RCC 7860 (cell line): ENCODE results near the gene PSME4.
"Not testable (repeated sequence)": the region's sequence is repeated elsewhere in the genome, so short reads cannot be mapped to it uniquely, and the experiment has no call there.

Source experiments
- DNase-seq: peaks from one replicate; pipeline ENCODE4 v3.0.0-alpha.2; 2015; ENCODE audit warnings: low spot score
- FAIRE-seq: peaks from 2 replicates; lab custom pipeline; 2012; peaks lifted over from hg19 to GRCh38; lab: Jason Lieb, UNC

Gene PSME4

DNA sequence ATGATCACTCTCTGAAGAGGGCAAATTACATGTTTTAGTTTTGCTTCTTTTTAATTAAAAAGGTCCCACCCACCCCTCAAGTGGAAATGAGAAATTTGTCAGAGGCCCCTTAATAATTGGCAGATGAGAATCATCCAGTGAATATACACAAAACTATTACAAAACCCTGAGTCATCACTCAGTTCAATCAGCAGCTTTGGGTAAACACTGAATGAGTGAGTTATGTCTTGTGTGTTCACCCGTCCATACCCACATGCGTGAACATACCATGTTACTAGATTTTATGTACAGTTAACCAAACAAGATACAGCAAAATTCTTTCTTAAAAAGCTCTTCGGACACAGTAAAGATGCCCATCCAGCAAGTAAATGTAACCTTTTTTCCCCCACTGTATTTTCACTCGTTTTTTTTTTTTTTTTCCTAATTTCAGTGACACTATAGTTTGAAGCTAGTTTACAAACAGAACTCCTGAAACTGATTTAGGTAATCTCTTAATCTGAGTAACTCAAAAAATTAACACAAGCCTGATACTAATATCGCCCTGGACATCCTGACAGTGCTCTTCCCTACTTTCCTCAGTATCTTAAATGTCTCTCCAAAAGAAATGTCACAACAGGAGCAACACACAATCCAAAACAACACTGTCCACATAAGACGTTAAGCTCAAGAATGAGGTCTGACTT is 1.4 kb downstream of the PSME4 start:
- peak; percentile 68 for DNase-seq
- FAIRE-seq = peak; percentile 75

DNA sequence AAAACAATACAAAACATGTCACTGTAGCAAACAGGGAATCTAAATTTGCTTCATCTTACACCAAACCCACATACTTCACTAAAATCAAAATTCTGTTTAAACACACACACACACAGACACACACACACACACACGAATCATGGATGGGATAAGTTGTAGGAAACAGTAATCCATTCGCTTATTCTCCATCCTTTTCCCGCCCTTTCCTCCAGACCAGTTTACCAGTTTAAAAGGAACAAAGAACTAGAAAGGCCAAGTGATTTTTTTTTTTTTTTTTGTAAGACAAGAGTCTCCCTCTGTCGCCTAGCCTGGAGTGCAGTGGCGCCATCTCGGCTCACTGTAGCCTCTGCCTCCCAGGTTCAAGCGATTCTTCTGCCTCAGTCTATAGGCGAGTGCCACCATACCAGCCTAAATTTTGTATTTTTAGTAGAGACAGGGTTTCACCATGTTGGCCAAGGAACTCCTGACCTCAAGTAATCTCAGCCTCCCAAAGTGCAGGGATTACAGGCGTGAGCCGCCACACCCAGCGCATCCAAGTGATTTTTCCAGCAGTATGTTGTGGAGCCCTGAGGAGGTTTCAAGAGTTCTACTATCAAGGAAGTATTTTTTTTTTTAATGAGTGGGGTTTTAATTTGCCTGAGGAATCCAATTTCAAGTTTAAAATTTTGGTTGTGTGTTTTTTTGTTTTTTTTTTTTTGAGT is 5.7 kb downstream of the PSME4 start:
- FAIRE-seq = no peak
- DNase-seq = no peak

DNA sequence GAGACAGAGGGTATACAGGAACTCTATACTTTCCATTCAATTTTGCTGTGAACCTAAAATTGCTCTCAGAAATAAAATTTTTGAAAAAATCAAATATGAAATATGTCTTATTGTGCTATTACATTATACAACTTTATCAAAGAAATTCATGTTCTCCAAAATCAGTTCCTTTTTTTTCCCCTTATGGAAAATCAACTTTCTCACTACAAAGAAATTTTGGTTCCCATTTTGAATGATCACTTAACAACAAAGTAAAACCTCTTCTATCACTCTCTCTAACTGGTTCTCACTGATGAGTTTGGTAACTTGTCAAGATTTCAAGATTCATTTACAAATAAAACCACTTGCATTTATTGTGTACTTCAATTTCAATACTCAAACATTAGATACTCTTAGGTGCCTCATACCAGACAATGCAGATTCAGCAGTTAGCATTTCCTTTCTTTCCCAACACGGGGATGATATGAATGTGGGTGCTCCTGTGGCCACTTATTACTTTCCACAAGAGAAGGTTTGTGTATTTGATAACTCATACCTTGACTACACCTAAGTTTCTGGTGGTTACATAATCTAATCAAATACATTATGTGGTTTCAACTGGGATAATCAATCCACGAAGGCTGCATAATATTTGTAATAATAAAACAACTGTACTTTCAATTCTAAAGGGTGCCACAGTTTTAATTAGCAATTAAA is 6.4 kb downstream of the PSME4 start:
- no peak for DNase-seq
- no peak for FAIRE-seq

DNA sequence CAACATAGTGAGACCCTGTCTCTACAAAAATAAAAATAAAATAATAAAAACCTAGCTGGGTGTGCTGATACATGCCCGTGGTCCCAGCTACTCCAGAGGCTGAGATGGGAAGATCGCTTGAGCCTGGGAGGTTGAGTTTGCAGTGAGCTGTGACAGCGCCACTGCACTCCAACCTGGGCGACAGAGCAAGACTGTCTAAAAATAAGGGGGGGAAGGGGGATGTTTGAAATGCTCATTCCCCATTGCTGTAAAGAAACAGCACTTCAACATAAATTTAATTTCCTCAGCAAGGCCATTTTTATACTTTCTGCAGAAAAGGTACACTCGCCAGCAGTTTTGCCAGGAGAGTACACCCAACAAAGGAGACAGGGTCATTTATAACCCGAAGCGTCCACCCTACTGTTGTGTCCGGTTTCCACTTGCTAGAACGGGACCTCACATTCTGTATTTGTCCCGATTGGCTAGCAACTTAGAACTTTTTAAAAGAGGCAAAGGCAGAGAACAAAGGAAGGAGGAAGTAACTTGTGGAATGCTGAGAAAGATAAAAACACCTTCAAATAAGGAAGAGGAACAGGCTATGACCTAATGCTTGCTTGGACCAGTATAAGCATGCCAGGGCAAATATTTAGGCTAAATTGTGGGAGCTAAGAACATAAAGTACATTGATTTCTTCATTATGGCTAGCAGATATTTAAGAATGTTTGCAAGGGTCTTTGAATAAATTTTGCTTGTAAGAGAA is 9.1 kb downstream of the PSME4 start:
- not testable (repeated sequence) for DNase-seq, FAIRE-seq

DNA sequence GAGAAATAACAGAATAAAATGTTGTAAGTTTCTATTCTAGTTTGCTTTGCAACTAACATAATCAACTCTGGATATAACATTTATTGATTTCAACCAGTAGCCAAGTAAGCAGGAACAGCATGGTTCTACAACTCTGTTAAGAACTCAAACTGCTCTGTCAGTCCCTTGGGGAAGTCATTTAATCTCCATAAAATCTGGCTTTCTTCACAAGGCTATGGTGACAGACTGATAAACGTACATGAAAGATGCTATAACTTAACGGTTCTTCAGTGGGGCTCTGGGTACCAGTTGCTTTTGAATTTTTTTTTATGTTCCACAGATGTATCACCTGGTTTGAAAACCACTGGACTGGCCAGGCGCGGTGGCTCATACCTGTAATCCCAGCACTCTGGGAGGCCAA is 10.3 kb downstream of the PSME4 start:
- DNase-seq = no peak
- no peak for FAIRE-seq

DNA sequence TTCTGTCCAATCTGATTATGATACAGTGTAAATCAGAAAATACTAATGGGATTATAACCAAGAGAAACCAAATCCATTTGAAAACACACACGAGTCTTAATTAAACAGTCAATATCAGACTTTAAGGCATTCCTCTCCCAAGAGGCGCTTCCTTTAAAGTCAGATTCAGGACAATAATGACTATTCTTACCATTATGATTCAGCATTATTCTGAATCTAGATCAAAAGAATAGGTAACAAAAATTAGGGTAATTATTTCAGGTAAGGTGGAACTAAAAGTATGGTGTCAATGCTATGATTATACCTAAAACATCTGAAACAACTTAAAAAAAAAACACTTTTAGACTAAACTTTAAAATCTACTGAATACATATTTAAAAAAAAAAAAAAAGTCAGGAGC is 12.3 kb downstream of the PSME4 start:
- DNase-seq (no peak), FAIRE-seq (no peak)

DNA sequence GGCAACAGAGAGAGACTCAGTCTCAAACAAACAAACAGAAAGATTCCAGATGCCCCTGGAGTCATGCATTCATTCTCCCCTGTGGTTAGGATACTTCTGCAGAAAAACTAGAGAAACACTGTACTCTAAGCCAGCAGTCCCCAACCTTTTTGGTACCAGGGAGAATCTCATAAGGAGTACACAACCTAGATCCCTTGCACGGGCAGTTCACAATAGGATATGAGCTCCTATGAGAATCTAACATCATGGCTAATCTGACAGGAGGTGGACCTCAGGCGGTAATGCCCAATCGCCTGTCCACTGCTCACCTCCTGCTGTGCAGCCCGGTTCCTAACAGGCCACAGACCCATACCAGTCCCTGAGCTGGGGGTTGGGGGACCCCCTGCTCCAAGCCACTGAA is 18.3 kb downstream of the PSME4 start:
- DNase-seq (no peak), FAIRE-seq (no peak)

DNA sequence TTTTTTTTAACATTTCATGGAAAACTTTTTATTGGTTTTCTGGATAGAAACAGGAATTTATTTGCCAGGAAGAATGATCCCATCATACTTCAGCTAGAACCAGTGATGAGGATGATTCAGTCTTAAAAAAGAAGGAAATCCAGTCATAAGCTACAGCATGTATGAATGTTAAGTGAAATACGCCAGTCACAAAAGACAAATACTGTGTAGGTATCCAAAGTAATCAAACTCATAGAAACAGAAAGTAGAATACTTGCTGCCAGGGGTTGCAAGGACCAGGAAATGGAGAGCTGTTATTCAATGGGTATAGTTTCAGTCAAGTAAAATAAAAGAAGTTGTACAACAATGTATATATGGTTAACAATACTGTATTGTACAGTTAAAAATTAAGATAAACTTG is 21.3 kb downstream of the PSME4 start:
- DNase-seq (no peak), FAIRE-seq (no peak)

DNA sequence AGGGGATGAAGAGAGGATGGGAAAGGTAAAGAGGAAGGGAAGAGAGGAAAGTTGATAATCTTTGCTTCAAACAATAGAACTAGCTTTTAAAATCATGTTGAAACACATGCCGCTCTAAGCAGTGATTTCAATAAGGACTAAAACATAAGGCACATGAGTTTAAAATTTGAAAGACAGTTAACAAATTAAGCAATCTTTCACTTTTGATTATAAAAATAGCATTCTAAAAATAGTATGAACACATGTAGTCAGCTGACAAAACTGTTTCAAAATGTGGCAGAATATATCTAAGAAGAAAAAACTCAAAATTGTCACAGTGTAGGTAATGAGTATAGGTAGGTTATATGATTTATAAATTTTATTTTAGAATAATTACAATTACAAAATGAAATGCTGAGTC is 25.3 kb downstream of the PSME4 start:
- FAIRE-seq (no peak), DNase-seq (no peak)

DNA sequence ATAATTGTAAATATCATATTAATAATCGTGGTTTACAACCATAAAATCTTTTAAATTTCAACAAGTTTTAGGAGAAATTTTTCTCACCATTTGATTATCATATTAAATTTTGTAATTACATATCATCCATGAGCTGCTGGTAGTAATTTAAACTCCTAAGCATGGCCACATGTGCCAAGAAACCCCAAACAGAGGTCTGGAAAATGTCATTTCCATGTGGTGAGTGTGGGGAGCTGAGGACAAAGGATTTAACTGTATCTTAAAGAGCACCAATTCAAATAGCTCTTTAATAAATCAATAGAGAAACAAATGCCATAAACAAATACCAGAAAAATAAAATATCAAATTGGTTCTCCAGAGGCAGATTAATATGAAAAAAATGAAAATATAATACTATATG is 26.3 kb downstream of the PSME4 start:
- FAIRE-seq = no peak
- DNase-seq = no peak

DNA sequence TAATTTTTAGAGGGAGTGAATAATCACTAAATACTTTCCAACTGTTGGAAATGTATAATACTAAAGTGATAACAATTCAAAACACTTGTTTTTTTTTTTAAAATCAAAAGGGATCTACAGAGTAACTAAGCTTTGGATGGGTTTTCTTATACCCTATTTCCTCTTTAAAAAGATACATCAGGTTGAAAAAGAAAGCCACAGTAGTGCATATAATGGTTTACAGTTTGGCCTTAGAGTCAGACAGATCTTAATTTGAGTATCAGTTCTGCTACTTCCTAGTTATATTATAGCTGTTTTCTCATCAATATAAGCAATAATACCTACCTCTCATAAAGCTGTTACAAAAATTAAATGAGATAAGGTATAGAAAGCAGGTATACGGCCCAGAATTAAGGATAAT is 28.5 kb downstream of the PSME4 start:
- no peak for DNase-seq
- FAIRE-seq = no peak

DNA sequence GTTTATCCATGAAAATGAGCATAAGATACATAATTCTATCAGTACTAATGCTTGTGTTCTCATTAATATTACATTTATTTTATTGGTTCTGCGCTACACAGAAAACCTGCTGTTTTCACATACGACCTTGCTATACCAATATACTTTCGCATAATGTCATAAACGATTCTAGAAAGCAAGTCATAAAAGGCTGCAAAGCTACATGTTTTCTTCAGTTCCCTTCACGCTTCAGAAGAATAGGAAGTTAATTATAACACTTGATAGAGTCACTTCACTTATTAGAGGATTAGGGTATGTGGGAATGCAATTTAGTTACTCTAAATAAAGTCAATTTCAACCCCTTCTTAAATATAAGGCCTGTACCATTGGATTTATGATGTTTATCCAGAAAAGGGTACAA is 29.0 kb downstream of the PSME4 start:
- FAIRE-seq (no peak), DNase-seq (no peak)

DNA sequence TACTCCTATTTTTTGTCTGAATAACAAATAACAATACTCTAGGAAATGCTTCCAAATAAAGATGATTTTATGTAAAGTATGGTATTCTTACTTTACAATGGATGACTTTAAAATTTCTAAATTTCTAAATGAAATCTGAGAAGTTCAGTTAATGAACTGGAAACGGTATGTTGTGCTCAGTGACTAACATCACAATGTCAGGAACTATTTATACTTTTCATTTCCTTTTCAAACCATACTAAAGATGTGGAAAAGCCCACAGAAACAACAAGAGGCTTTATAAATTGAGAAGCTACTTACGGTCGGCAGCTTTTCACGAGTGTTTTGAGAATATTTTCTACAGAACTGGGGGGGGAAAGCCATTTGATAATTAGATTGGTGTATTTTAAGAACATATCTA is 31.1 kb downstream of the PSME4 start:
- DNase-seq (no peak), FAIRE-seq (no peak)

DNA sequence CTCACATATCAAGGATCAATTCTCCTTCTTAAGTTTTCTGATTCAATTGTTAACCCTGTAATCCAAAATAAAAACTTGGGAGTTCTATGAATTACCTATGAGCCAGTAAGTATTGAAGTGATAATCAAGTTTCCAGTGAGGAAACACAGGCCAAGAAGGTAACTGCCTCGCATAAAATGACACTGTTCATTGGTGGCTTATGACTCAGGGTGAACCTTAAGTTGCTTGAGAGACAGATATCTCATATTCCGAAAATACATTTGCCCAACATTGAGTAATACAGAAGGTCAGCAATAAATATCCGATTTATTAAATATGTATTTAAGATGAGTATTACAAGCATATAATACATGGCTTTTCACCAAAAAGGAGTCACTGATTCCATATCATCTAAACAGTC is 31.9 kb downstream of the PSME4 start:
- no peak for FAIRE-seq
- DNase-seq = no peak

DNA sequence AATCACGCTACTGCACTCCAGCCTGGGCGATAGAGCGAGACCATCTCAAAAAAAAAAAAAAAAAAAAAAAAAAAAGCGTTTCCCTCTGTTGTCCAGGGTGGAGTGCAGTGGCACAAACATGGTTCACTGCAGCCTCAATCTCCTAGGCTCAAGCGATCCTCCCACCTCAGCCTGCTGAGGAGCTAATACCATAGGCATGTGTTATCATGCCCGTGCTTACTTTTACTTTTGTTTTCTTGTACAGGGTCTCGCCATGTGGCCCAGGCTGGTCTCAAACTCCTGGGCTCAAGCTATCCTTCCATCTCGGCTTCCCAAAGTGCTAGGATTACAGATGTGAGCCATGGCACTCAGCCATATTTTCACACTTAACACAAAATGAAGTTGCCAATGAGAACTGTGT is 37.5 kb downstream of the PSME4 start:
- no peak for FAIRE-seq

DNA sequence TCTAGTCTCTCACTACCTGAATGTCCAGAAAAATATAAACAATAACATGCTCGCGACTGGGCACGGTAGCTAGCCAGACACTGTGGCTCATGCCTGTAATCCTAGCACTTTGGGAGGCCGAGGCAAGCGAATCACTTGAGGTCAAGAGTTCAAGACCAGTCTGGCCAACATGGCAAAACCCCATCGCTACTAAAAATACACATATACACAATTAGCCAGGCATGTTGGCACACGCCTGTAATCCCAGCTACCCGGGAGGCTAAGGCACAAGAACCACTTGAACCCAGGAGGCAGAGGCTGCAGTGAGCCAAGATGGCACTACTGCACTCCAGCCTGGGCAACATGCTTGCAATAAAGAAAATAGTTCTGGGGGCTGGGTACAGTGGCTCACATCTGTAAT is 44.5 kb downstream of the PSME4 start:
- not testable (repeated sequence) for FAIRE-seq, DNase-seq

More for the DNA sequence above, 37.5 kb downstream of the PSME4 start:
- no peak for DNase-seq

DNA sequence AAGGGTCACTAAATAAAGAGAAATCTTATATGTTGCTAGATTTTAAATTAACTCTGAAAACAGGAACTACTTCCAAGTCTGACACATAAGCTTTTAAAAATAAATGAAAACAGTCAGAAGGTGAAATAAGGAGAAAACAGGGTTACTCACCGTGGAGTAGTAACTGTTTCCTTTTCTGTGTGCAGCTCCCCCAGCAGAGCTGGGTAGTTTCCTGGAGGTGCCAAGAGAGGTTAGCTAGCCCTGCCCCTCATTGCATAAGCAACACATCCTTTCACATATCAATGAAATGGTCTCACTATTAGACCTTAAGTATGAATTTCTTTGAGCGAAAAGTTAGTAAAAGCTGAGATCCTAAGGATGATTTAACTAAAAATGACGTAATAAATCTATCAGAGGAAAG is 57.1 kb downstream of the PSME4 start:
- no peak for DNase-seq
- no peak for FAIRE-seq

DNA sequence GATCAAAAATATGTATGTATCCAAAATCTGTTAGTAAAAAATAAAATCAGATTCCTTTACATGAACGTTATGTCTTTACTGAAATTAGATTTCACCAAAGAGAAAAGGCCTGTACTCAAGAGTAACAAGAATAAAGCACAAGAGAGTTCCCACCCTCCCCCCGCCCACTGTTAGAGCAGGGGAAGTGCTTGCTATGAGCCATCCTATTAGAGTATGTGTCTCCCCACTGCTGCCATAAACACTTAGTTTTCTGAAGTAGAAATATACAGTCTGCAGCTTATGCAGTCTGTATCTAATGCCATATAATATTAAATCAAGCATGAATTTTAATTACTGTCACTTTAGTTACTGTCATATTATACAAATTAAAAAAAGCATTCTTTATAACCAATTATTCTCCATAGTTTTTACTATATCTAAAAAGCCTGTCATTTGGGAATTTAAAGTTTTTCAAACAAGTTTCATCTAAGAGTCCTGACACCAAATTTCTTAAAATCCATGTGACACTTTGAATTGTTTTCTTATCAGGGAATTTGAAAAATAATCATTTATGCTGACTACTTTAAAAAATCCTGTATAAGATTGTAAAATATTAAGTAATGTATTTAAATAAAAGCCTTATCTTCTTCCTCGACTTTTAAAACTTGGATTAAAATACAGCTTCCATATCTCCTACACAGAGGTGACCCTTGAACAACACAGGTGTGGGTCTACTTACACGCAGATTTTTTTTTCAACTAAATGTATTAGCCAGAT is 59.2 kb downstream of the PSME4 start:
- DNase-seq (no peak), FAIRE-seq (no peak)

DNA sequence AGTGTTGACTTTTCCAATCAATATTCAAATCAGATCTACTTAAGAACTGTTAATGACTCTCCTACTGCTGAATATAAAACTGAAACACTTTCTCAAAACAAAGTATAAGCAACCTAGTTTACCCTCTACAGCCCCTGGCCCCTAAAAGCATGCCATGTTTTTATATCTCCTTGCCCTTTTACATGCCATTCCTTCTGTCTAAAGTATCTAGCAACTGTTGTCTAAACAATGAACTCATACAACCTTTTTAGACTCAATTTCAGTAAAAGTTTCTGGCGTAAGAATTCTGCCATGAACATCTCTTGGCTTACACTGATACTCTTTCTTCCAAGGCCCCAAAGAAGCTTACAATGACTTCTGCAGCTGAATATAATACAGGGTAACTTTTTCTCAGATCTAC is 63.2 kb downstream of the PSME4 start:
- DNase-seq (no peak), FAIRE-seq (no peak)

DNA sequence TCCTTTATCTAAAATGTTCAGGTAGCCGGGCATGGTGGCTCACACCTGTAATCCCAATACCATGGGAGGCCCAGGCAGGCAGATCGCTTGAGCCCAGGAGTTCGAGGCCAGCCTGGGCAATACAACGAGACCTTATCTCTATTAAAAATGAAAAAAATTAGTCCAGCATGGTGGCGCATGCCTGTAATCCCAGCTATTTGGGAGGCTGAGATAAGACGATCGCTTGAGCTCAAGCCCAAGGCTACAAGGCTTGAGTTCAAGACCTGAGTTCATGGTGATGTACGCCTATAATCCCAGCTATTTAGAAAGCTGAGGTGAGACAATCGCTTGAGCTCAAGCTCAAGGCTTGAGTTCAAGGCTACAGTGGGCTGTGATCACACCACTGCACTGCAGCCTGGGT is 65.4 kb downstream of the PSME4 start:
- DNase-seq (no peak), FAIRE-seq (no peak)

DNA sequence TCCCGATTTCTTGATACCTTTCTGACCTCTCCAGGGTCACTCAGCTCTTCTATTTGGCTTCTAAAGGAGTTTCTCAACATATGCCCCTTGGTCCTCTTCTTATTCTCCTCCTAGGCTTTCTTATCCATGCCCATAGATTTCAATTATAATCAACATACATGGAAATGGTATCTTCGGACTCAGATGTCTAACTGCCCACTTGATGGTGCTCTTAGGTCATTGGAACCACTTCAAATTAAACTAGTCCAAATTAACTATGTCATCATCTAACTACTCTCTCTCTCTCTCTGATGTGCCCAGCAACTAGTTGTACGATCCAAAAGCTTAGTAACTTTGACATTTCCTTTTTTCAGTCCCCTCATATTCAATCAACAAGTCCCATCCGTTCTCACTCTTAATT is 67.8 kb downstream of the PSME4 start:
- DNase-seq = no peak
- FAIRE-seq = no peak
